Activated CD4-positive, alpha-beta T cell treated with anti-CD3 and anti-CD28 coated beads, Interleukin-2, amount 50 U/mL, for 16 hours (primary cell): ENCODE measurements around the gene CEBPB.

Source experiments
- DNase-seq: peaks from one replicate; pipeline ENCODE4 v3.0.0-alpha.2; 2020

CEBPB gene

DNA sequence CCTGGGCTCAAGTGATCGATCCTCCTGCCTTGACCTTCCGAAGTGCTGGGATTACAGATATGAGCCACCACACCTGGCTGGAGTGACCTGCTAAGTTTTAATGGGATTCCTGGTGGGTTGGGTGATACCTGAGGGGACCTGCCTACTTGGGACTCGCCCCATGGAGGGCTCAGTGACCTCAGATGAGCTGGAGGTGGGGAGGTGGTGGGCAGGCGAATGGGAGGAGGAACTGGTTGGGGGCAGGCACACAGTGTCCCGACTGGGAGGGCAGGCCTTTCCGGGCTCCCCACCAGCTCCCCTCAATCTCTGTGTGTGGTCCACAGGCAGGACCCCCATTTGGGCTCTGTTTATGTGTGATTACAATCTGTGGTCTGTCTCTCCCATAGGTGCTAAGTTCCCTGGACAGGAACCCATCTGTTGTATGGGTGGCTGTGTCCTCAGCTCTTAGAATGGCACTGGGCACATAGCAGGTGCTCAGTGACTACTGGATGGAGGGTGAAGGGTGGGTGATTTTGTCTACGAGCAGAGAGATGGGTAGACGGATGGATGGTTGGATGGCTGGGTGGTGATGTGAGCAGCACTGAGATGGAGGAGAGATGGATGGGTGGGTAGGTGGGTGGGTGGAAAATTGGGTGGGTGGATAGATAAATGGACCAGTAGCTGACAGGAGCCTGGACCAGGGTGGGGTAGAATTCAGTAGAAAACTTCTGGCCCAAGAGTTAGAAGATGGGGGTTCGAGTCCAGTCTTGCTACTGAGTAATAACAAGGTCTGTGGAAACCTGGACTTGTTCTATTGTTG, 23.8 kb downstream of the CEBPB start:
- DNase-seq, result no peak

- no peak for DNase-seq
Observed at GRCh38 chr20:50215101-50215690, 24.6 kb downstream of the CEBPB start.

- no peak for DNase-seq
Observed at GRCh38 chr20:50215926-50216325, 25.3 kb downstream of the CEBPB start.

GRCh38 chr20:50216543-50217206, 26.0 kb downstream of the CEBPB start:
- no peak for DNase-seq

DNA sequence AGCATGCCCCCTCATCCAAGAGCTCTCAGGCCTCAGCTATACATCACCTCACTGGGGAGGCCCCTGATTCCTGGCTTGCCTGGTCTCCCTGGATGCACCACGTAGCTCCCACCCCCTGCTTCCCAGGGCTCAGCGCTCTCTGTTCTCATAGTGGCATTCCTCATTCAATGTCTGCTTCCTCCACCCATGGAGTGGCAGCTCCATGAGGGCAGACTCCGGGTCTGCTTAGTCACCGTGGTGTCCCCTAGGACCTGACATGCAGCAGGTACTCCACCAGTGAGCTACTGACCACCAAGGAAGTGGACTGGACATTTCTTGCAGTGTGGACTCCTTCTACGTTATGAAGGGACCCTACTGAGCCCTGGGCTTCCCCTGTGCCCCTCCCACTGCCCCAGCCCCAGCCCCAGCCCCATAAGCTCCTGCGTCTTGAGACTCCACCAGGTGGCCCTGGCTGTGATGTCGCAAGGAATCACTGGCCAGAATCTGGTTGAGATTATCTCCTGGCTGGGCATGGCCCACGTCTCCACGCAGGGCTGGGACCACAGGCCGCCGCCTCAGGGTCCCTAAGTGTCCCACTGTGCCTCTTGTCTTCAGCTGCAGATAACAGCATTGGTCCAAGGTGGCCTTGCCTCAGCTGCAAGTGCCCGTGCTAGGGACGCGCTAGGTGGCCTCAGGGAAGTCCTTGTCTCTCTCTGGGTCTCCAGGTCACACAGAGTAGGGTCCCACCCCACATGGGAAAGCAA, 26.7 kb downstream of the CEBPB start:
- no peak for DNase-seq

- no peak for DNase-seq
Observed at GRCh38 chr20:50218987-50219435, 28.4 kb downstream of the CEBPB start.

- DNase-seq, result no peak
Observed at GRCh38 chr20:50219600-50219999, 29.0 kb downstream of the CEBPB start.

GRCh38 chr20:50220093-50220893, 29.7 kb downstream of the CEBPB start:
- DNase-seq, result no peak

GRCh38 chr20:50220894-50221365, 30.3 kb downstream of the CEBPB start:
- DNase-seq, result no peak

DNA sequence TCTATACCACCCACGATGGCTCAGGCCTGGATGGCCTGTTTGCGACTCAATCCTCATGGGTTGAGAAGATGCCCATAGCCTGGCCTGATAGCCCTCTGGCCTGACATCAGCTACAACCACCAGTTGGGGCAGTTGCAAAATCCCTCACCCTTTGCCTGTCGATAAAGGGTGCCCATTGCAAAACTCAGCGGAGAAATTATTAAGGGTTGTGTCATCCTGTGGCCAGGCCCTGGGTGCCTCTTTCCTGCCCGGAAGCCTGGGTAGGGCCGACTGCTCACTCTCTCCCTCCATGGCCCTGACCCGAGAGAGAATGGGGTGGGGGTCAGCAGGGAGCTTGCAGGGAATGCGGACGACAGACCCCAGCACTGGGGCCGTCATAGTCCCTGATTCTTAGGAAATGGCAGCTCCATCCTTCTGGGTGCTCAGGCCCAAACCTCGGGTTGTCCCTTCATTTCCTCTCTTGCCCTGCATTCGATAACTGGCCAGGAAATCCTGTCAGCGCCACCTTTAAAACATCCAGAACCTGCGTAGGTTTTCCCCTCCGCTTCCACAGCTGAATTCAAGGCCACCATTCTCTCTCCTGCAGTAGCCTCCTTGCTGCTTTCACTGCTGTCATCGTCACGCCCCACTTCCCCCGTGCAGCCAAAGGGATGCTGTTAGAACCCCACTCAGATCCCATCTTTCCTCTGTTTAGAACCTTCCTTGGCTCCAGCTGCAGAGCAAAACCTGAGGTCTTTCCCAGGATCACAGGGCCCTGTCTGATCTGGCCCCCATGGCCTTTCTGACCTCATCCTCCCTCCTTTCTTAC, 31.1 kb downstream of the CEBPB start:
- no peak for DNase-seq

DNA sequence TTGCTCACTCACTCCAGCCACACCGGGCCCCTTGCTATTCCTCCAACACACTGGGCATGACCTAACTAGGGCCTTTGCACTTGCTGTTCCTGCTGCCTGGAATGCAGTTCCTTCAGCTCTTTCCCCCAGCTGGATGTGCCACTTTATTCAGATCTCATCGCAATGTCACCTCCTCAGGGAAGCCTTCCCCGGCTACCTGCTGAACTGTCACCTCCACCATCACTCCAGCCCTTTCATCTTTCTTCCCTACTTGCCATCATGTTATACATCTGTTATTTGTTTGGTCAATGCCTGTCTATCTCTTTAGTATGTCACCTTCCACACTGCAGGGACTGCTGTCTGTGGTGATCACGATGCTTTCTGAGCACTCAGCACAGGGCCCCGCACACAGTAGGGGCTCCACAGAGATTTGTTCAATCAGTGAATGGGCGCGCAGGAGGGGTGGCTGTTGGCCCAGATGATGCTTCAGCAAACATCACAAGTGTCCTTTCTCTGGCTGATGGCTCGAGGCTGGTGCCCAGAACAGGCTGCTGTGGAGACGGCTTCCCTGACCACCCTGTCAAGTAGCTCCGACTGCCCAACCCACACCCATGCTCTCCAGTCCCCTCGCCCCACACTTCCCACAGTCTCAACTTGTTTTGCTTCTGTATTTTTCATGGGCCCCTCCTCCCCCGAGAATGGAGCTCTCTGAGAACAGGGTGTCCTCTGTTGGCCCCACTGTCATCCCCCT, 31.8 kb downstream of the CEBPB start:
- no peak for DNase-seq

DNA sequence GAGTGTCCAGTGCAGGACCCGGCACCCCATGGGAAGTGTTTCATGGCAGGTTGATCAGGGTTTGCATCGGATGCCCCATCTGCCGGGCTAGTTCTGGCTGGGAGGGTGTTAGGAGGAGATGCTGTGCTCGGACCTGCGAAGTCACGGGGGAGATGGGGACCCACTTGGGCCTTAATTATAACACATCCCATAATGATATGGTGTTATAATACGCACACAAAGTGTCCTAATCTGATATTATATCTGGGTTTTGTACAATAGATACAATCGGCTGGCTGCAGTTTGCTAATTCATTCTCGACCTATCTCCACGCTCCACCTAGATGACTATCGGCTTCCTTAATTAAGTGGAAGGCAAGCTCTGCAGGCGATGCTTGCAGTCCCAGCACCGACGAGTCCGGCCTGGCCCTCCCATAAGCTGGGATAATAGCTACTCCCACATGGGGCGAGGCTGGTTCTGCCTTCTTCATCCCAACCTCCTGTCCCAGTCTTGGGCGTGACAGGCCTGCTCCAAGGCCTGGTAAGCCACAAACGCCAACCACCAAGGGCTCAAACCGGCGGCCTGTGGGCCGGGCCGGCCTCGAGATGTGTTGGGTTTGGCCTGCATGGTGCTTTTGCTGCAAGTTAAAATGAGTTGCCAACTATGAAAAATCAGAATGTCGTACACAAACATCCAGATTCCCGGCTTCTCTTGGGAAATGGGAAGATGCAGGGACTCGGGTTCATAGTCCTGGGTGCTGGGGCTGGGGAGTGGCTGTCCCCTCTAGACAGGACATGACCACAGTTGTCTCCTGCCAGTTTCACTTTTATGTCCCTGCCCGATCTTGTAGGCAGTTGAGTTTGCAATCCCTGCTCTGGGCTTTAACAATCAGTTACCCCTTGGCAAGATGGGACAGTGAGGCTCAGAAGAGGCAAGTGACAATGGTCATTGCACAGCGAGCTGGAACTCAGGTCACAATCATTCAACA, 32.7 kb downstream of the CEBPB start:
- no peak for DNase-seq

GRCh38 chr20:50224052-50224451, 33.4 kb downstream of the CEBPB start:
- no peak for DNase-seq

DNA sequence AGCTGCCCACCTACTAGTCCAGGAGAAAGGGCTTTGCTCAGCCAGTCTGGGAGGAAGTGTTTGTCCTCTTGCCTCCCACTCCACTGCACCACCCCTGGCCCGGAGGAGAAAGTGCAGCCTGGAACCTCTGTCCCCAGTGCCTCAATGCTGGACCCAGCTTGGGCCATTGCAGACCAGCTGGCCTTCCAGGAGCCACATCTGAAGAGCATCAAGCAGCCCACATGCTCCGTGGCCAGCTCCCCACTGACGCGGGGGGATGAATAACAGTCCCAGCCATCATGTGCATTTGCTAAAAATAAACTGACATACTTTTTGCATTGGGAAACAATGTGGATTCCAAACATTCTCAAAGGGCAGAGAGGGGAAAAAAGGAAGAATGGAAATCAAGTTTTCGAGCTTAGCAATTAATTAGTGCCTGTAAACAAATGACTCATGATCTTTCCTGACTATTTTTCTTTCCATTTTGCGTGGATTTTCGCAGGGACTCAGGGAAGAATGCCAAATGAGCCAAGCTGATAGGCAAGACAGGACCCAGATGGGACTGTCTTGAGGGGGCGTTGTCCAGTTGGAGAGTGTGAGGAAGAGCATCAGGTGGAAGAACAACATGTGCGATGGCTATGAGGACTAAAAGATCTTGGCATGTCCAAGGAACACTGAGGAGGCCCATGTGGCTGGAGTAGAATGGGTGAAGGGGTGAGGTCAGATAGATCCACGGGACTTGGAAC, 34.1 kb downstream of the CEBPB start:
- no peak for DNase-seq

DNA sequence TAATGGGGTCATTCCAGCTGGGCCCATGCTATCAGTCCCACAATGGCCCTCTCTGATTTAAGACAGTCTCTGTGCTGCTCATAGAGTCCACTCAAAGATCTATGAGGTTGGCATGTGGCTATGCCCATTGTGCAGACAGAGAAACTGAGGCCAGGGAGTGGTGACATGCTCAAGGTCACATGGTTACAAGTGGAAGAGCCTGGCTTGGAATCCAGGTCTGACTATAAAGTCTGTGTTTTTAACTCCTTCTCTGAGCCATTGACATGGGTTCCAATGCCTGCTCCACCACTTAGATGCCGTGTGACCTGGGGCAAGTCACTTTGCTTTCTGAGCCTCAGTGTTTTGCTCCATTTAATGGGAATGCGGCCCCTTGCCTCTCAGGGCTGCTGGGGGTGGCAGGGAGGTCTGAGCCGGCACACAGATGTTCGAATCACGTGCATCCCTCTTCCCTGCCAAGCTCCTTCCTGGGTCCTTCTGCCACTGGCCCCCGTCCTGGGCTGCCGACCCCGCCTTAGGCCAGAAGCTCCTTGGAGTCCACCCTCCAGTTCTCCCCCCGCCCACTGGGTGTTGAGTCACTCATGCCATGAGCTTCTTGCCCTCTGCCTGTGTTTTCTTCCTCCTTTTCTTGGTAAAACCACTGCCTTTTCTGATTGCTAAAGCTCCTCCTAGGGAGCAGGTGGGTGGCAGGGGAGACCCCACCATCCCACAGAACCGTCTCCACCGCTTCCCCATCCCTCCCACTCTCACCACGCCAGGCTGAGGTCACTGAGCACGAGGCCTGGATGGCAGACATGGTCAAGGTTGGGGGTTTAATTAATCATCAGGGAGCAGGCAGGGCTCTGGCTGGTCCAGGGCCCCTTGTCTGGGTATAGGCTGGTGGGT, 35.7 kb downstream of the CEBPB start:
- DNase-seq, result peak; percentile 34

DNA sequence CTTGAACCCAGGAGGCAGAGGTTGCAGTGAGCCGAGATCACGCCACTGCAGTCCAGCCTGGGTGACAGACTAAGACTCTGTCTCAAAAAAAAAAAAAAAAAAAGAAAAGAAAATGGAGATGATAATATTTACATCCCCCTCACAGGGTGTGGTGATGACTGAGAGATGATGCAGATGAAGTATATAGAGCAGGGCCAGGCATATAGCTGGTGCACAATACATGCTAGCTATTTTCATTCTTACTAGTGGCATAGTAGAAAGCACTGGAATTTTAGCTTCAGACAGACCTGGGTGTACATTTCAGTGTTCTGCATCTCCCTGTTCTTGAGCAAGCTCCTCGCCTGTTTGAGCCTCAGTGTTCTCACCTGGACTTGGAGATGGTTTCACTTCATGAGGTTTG, 36.9 kb downstream of the CEBPB start:
- no peak for DNase-seq

DNA sequence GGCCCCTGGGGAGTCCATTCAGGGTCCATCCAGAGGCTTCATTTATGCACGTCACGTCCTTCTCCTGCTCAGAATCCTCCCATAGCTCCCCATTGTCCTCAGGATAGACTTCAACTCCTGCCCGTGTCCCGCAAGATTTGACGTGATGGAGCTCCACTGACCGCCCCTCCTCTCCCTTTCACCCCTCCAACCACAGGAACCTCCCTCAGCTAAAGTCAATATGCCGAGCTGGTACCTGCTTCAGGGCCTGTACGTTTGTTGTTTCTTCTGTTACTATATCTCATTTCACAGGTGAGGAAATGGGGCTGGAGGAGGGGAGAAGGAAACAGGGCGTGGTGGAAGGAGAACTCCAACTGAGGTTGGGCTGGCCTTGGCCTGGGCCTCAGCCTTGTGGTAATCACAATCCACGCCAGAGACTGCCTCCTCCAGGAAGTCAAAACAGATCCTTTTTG, 38.6 kb downstream of the CEBPB start:
- no peak for DNase-seq

- DNase-seq, result no peak
Observed at GRCh38 chr20:50230184-50230583, 39.6 kb downstream of the CEBPB start.
